GM13976 (cell line): ENCODE measurements around the gene CAVIN1.
"Not testable (repeated sequence)": the region's sequence is repeated elsewhere in the genome, so short reads cannot be mapped to it uniquely, and the experiment has no call there.

ENCODE experiments used
- DNase-seq: peaks from one replicate; pipeline ENCODE4 v3.0.0; 2012; ENCODE audit warnings: low spot score
- CTCF ChIP-seq: IDR thresholded peaks from 2 replicates; pipeline ENCODE4 v1.5.1; 2012; ENCODE audit warnings: borderline replicate concordance, mild to moderate bottlenecking; ENCODE audit not compliant: insufficient read depth; ENCODE audit errors: extremely low read depth, missing control alignments, control extremely low read depth
- in situ Hi-C: fragments of 300-500 bp; cut with MboI; formaldehyde crosslinking; loops from one replicate; pipeline ENCODE4 v1.12.0; 2022; ENCODE audit warnings: low sequenced_read_pairs, mixed read lengths, inconsistent platforms; ENCODE audit not compliant: unreplicated experiment

The CAVIN1 gene

GRCh38 chr17:42458497-42459255, 35.6 kb upstream of the CAVIN1 start, which contains the start of gene ATP6V0A1:
TSS of gene ATP6V0A1 (plus strand) at chr17:42458878. CDS start at chr17:42460895, 2,017 bp downstream.
- DNase-seq: peak; percentile 94
- no peak for TF ChIP-seq CTCF
- in situ Hi-C loops: no loop called here

- in situ Hi-C loops: no loop called here
- DNase-seq: no peak
- TF ChIP-seq CTCF: no peak
Observed at GRCh38 chr17:42457107-42457792, 34.2 kb upstream of the CAVIN1 start.

- TF ChIP-seq CTCF: no peak
- in situ Hi-C loops: no loop called here
- DNase-seq: peak; percentile 54
Observed at GRCh38 chr17:42456223-42457106, 33.4 kb upstream of the CAVIN1 start.

- in situ Hi-C loops, DNase-seq: not testable (repeated sequence)
Observed at GRCh38 chr17:42454987-42455386, 31.9 kb upstream of the CAVIN1 start.

- TF ChIP-seq CTCF: no peak
- in situ Hi-C loops: no loop called here
- no peak for DNase-seq
Observed at GRCh38 chr17:42453439-42453838, 30.4 kb upstream of the CAVIN1 start.

- in situ Hi-C loops: not testable (repeated sequence)
Observed at GRCh38 chr17:42451270-42451669, 28.2 kb upstream of the CAVIN1 start.

GRCh38 chr17:42449838-42450237, 26.8 kb upstream of the CAVIN1 start:
- in situ Hi-C loops: not testable (repeated sequence)

More at GRCh38 chr17:42451270-42451669, 28.2 kb upstream of the CAVIN1 start:
- not testable (repeated sequence) for DNase-seq

GRCh38 chr17:42449176-42449575, 26.1 kb upstream of the CAVIN1 start:
- in situ Hi-C loops, DNase-seq: not testable (repeated sequence)

More at GRCh38 chr17:42449838-42450237, 26.8 kb upstream of the CAVIN1 start:
- not testable (repeated sequence) for DNase-seq
